WTC11 (cell line): ENCODE results near the gene SYT15. TPM values are rescaled to one million over a fixed set of nuclear protein-coding genes. Genes with fewer than 3 reads are reported as not detected.

Experiments used
- ATAC-seq: fragments of 200-7000 bp; cut with Tn5 transposase; 2 replicates; pipeline ENCODE4 v1.10.0; 2021; ENCODE audit warnings: mild to moderate bottlenecking, moderate library complexity
- CTCF ChIA-PET: fragments of 300-600 bp; sonication (Branson Sonifier 250); formaldehyde crosslinking; loops from one replicate; lab custom pipeline; 2021; ENCODE audit warnings: antibody characterized with exemption; lab: Charles Lee
- POLR2A ChIA-PET: fragments of 350-600 bp; sonication (Branson Sonifier 250); formaldehyde crosslinking; loops from one replicate; lab custom pipeline; 2021; ENCODE audit warnings: antibody characterized with exemption; lab: Charles Lee
- DNase-seq: peaks from one replicate; pipeline ENCODE4 v3.0.0; 2021; ENCODE audit warnings: low spot score
- H3K27ac Mint-ChIP-seq: 2 replicates; pipeline ENCODE4 v1.8.0; 2021; ENCODE audit warnings: mixed read lengths
- H3K27me3 Mint-ChIP-seq: 2 replicates; pipeline ENCODE4 v1.8.0; 2021; ENCODE audit warnings: low read depth, mild to moderate bottlenecking, moderate library complexity, mixed read lengths
- H3K36me3 Mint-ChIP-seq: 2 replicates; pipeline ENCODE4 v1.8.0; 2021; ENCODE audit warnings: mixed read lengths
- H3K4me1 Mint-ChIP-seq: 2 replicates; pipeline ENCODE4 v1.8.0; 2022; ENCODE audit warnings: mixed read lengths
- H3K4me3 Mint-ChIP-seq: 2 replicates; pipeline ENCODE4 v1.8.0; 2021; ENCODE audit warnings: mild to moderate bottlenecking, moderate library complexity, mixed read lengths
- H3K9me3 Mint-ChIP-seq: 2 replicates; pipeline ENCODE4 v1.8.0; 2021; ENCODE audit warnings: mixed read lengths
- ATF6 ChIP-seq: sonication (generic); formaldehyde crosslinking; IDR thresholded peaks from 2 replicates; pipeline ENCODE4 v1.8.1; 2023; ENCODE audit warnings: mild to moderate bottlenecking, missing genetic modification reagents
- CREB1 ChIP-seq: sonication (generic); formaldehyde crosslinking; IDR thresholded peaks from 2 replicates; pipeline ENCODE4 v1.8.0; 2023; ENCODE audit warnings: mild to moderate bottlenecking, missing genetic modification reagents
- HMGXB4 ChIP-seq: sonication (generic); formaldehyde crosslinking; IDR thresholded peaks from 2 replicates; pipeline ENCODE4 v1.8.1; 2023; ENCODE audit warnings: mild to moderate bottlenecking, moderate library complexity, missing genetic modification reagents
- MYBL2 ChIP-seq: sonication (generic); formaldehyde crosslinking; IDR thresholded peaks from 2 replicates; pipeline ENCODE4 v1.8.1; 2023; ENCODE audit warnings: mild to moderate bottlenecking, moderate library complexity, missing genetic modification reagents
- PREB ChIP-seq: sonication (generic); formaldehyde crosslinking; IDR thresholded peaks from 2 replicates; pipeline ENCODE4 v1.8.1; 2022; ENCODE audit warnings: mild to moderate bottlenecking, missing genetic modification reagents, moderate library complexity, borderline replicate concordance
- RELA ChIP-seq: sonication (generic); formaldehyde crosslinking; IDR thresholded peaks from 2 replicates; pipeline ENCODE4 v1.8.1; 2022; ENCODE audit warnings: missing genetic modification reagents, mild to moderate bottlenecking, borderline replicate concordance
- STAT6 ChIP-seq: sonication (generic); formaldehyde crosslinking; conservative IDR thresholded peaks from 2 replicates; pipeline ENCODE4 v1.8.1; 2023; ENCODE audit warnings: mild to moderate bottlenecking, low read depth, missing genetic modification reagents, moderate library complexity
- ZNF121 ChIP-seq: sonication (generic); formaldehyde crosslinking; IDR thresholded peaks from 2 replicates; pipeline ENCODE4 v1.8.0; 2023; ENCODE audit warnings: missing genetic modification reagents
- total RNA-seq: library from RNA; stranded (reverse); gene quantifications from 3 replicates; pipeline ENCODE4 v1.2.3, GENCODE V29; 2021

Gene SYT15
- total RNA-seq, 1 experiment from 2014 or later = 1.5 TPM

DNA sequence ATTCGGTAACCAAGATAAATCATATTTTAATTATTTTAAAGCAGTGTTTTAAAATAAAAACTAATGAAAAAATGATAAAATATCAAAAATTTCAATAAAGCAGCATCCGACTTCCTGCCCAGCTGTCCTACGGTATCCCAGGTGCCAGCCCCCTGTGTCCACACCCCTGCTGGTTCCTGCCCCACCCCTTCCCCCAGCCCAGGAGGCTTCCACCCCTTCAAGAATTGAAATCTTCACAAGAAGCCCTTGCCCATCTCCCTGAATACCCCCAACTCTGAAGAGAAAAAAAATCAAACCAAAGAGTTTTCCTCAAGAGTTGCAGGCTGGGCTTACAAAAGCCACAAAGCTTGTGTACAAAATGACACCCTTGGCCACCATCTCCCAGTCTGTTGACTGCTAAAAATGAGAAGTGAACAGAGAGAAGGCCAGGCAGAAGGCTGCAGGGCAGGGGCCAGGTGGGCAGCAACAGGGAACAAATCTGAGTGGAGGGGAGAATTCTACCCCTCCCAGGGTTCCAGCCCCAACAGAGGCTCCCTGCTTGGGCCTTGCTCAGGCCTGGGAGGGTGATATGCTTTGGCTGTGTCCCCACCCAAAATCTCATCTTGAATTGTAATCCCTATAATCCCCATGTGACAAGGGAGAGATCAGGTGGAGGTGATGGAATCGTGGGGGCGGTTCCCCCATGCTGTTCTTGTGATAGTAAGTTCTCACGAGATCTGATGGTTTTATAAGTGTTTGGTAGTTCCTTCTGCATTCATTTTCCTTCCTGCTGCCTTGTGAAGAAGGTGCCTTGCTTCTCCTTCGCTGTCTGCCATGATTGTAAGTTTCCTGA is 37.0 kb upstream of the SYT15 start:
- Mint-ChIP-seq H3K4me1 (peaks cover 29% of the 10 kb centered on the region), H3K27me3 (peaks cover 9% of the 10 kb centered on the region), H3K36me3 (no peaks in the 10 kb centered on the region), H3K4me3 (peak overlapping the region; percentile 61), H3K27ac (peak overlapping the region; percentile 73; the same call in 1 of the 2 replicates), H3K9me3 (no peaks in the 10 kb centered on the region)
- peak; percentile 13 for DNase-seq
- no peak for ATAC-seq
- TF ChIP-seq PREB (CRISPR knock-in tag) (no peak), RELA (CRISPR knock-in tag) (no peak), ATF6 (CRISPR knock-in tag) (no peak), STAT6 (CRISPR knock-in tag) (no peak), CREB1 (CRISPR knock-in tag) (no peak)
- CTCF ChIA-PET = no interaction called here
- POLR2A ChIA-PET = no interaction called here

GRCh38 chr10:46542567-46543465 is 36.1 kb upstream of the SYT15 start:
- ChIA-PET POLR2A (no interaction called here), CTCF (interaction anchor here (0.9 to 3.3 kb wide), 3 partner anchors 10 to 13 kb away, joined by 4 to 40 read pairs (median 12); partner anchors contain the start of gene GPRIN2)
- Mint-ChIP-seq H3K27me3 (peaks cover 9% of the 10 kb centered on the region), H3K27ac (peak overlapping the region; percentile 73; the same call in 1 of the 2 replicates), H3K36me3 (no peaks in the 10 kb centered on the region), H3K9me3 (no peaks in the 10 kb centered on the region), H3K4me1 (peaks cover 22% of the 10 kb centered on the region), H3K4me3 (peak overlapping the region; percentile 56)
- DNase-seq (peak; percentile 6), ATAC-seq (no peak)
- TF ChIP-seq ZNF121 (CRISPR knock-in tag) (peak; percentile 82; the same call in 1 of the 2 replicates), MYBL2 (CRISPR knock-in tag) (no peak), HMGXB4 (CRISPR knock-in tag) (no peak)
